HG02623 (cell line): Measurements from ENCODE around the gene AEBP1.
"Not testable (repeated sequence)": the region's sequence is repeated elsewhere in the genome, so short reads cannot be mapped to it uniquely, and the experiment has no call there.

ENCODE experiments used
- ATAC-seq: cut with Tn5 transposase; IDR thresholded peaks from one replicate; pipeline ENCODE4 v1.9.1; 2021; ENCODE audit warnings: moderate library complexity; ENCODE audit not compliant: unreplicated experiment

Gene AEBP1

DNA sequence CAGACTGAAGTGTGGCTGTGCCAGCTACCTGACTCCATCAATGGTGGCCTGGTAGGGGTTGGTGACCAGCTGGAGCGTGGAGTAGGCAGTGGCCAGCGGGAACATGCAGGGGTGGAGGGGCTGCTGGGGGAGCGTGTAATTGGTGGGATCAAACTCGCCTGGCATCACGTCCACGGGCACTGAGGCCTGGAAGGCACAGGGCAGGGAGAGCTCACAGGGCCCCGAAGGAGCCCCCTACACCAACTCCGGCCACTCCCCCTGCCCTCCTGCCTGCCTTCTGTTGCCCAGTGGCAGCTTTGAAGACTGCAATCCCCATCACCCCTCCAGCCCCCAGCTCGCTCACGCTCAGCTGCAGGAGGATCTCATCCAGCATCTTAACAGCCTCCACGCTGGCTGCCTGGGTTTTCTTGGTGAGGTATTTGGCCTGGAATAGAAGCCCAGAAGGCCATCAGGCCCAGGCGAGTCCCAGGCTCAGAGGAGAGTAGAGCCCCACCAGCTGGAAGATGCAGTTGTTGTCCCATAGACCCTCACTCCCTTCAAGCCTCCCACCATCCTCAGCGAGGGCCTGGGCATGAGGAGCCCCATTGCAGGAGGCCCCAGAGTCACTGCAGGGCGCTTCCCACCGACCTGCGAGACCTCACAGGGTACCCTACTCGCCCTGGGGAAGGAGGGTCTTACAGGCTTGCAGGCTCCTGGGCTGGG lies 12.1 kb downstream of the AEBP1 start:
- no peak for ATAC-seq

DNA sequence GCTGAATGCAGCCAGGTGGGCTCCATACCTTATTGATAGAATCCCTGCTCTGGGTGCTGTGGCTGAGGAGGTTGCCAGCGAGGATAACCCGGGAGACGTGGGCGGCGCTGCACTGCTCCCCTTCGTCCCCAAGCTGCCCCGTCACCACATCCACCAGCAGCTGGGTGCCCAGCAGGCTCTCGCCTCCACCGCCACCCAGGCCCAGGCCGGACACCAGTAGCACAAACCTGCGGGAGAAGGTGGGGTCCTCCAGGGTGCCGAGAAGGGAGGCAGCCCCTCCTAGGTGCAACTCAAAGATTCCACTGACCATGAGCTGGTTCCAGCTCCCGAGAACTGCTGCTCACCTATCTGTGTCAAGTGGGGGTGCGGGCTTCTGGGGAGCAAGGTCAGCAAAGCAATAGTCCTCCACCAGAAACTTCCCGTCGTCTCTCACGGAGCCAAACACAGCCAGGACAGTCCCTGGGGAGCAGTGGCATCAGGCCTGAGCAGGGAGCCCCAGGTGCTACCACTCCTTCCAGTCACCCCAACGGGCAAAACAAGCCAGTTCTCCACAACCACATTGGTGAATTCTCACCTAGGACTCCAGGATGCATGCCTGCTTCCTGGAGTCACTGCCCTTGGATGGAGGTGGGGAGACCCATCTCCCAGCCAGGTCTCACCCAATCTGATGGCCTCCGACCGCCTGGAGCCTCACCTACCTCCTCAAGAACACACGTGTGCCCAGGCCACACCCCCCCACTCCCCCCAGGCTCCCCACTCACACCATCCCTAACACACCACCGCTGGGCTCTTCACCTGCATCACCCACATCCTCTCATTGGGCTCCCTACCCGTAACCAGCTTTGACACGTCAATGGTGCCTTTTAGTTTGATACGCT lies 12.9 kb downstream of the AEBP1 start:
- ATAC-seq, result no peak

DNA sequence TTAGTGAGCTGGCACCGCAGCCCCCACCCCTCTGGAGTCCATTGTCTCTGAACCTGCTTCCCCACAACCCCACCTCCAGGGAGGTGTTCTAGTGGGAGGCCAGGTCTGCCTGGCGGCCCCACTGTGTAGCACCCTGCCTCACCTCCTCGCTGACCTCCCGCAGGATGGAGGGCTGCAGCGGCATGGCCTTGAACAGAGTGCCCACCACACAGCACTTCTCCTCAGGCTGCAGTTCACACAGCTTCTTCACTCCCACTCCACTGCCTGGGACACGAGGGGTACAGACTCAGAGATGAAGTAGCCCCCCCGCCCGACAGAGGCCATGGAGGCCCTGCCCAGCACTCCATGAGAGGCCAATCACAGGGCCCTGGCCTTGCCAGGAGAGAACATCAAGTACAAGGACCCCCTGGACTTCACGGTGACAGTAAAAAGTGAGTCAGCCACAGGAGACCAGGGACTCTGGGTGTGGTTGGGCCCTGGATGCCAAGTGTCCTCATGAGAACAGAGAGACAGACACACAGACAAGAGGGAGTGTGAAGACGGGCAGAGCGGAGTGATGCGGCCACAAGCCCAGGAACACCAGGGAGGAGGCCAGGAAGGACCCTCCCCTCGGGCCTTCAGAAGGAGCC lies 13.8 kb downstream of the AEBP1 start:
- no peak for ATAC-seq

DNA sequence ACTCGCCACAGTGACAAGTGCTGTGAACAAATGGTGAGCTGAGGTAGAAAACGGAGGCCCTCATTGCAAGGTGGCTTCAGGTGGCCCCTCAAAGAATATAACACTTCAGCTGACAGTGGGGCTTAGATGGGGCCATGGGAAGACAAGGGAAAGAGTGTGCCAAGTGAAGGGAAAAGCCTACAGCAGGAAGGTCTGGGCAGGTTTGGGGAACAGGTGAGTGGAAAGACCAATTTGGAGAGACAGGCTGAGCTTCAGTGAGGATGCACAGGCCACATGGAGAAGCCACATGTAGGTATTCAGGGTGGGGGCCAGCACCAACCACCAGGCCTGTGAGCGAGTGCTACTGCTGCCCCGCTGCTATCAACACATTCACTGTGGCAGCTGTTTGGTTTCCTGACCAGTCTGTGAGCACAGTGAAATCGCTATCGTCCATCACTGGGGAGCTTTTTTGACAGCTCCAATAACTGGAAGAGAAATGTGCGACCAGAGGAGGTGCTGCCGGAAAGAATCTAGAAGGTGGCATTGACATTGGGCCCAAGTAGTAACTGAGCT lies 15.8 kb downstream of the AEBP1 start:
- no peak for ATAC-seq

DNA sequence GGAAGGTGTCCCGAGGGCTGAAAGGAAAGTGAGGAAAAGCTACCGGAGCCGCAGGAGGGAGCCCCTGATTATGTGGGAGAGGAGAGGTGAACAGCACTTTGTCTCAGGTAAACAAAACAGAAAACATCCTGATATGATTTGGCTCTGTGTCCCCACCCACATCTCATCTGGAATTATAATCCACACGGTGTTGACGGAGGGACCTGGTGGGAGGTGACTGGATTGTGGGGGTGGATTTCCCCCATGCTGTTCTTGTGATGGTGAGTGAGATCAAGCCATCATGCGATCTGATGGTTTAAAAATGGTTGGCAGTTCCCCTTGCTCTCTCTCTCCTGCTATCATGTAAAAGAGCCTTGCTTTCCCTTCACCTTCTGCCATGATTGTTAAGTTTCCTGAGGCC lies 16.2 kb downstream of the AEBP1 start:
- no peak for ATAC-seq

DNA sequence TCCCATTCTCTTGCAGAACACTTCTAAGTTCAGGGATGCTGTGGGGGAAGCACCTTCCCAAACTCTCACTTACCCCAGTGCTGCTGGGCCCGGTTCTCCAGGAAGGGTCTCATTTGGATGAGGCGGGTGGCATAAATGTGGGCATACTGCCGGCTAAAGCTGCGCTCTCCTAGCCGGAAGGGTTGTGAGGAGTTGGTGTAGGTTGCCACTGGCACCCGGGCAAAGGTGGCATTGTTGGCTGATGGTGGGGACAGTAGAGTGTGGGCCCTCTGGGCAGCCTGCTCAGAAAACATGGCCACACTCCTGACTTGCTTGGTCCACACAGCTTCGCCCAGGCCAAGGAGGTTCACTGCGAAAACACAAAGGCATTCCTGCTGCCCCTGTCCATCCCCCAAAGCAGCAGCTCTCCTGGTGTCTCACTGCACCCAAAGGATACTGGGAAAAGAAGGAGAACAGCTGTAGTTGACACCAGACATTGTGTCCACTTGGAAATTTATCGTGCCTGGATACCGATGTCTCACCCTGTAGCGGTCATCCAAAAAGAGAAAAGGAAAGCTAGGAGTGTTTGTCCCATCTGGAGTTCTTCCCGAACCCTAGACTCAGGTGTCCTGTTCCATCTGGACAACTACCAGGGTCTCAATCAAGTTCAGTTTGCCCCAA lies 17.7 kb downstream of the AEBP1 start:
- no peak for ATAC-seq

DNA sequence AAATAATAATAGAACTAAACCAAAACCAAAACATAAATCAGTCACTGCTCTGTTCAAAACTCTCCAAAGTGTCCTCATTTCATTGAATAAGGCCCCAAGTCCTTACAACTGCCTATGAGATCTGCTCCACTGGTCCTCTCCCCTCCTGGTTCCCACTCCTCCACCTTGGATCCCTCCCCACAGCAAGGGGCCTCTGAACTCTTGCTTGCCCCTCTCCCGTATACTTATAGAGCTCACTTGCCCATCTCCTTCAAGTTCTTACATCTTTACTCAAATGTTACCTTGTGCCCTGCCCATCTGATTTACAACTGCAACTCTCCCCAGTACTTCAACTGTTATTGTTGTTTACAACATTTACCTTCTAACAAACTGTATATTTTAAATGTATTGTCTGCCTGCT lies 18.4 kb downstream of the AEBP1 start:
- ATAC-seq, result no peak

DNA sequence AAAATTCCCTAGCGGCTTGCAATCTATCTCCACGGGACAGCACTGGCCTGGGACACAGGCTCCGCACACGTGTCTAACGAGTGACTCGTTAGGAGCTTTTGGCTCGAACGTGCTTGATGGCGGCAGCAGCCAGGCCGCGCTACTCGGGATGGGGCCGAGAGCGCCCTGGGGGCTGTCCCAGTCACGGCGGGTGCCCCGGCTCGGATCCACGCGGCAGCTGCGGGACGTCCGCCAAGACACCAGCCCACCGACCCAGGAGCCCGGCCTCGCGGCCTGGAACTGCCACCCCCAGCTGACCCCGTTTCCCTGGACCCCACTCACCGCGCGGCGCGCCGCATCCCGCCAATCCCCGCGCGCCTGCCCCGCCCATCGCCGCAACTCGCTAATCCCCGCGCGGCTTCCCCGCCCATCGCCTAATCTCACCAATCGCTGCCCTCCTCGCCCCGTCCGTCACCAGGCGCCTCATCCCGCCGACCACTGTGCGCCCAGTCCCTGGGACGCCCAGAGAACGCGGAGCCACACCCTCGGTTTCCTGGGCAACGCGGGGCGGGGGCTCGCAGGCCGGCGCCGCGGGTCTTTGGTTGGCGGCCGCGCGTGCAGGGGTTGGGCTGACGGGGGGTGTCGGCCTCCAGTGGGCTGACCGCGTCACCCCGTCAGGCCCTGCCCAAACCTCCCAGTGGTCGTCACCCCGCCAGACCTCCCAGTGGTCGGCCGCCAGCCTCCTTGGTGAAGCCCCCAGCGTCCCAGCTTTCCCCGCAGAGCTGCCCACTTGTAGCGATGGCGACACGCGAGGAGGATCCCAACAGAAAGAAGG lies 19.3 kb downstream of the AEBP1 start, which contains the start of gene POLD2:
POLD2 (minus strand) TSS at position 359 of the 814 bp plus-strand sequence. CDS start 1,495 bp downstream, outside the sequence.
- peak; percentile 97 for ATAC-seq

DNA sequence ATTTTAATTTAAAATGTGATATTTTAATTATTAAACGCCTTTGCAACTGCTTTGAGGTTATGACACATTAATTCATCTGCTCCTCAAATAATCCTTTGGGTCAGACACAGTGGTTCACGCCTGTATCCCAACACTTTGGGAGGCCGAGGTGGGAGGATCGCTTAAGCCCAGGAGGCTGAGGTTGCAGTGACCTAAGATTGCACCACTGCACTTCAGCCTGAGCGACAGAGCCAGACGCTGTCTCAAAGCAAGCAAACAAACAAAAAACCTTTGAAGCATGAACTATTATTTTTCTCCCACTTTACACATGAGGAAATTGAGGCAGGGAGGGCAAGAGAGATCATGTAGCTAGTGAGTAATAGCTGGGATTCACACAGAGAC lies 20.7 kb downstream of the AEBP1 start:
- ATAC-seq, result no peak

DNA sequence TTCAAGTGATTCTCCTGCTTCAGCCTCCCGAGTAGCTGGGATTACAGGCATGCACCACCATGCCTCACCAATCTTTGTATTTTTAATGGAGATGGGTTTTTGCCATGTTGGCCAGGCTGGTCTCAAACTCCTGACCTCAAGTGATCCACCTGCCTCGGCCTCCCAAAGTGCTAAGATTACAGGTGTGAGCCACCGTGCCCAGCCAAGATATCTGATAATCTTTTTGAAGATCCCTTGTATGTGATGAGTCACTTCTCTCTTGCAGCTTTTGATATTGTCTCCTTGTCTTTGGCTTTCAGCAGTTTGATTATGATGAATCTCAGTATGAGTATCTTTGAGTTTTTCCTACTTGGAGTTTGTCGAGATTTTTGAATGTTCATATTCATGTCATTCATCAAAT lies 22.4 kb downstream of the AEBP1 start:
- not testable (repeated sequence) for ATAC-seq

DNA sequence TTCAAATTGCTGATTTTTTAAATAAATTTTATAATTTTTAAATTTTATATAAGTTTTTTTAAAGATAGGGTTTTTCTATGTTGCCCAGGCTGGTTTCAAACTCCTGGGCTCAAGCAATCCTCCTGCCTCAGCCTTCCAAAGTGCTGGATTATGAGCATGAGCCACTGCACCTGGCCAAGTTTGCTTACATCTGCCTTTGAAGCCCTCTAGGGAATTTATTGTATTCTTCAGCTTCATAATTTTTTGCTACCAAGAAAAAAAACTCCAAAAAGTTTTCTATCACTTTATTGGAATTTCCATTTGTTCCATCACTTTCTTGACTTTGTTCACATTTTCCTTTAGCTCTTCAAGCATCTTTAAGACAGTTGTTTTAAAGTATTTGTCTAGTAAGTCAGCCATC lies 23.0 kb downstream of the AEBP1 start:
- ATAC-seq, result no peak

DNA sequence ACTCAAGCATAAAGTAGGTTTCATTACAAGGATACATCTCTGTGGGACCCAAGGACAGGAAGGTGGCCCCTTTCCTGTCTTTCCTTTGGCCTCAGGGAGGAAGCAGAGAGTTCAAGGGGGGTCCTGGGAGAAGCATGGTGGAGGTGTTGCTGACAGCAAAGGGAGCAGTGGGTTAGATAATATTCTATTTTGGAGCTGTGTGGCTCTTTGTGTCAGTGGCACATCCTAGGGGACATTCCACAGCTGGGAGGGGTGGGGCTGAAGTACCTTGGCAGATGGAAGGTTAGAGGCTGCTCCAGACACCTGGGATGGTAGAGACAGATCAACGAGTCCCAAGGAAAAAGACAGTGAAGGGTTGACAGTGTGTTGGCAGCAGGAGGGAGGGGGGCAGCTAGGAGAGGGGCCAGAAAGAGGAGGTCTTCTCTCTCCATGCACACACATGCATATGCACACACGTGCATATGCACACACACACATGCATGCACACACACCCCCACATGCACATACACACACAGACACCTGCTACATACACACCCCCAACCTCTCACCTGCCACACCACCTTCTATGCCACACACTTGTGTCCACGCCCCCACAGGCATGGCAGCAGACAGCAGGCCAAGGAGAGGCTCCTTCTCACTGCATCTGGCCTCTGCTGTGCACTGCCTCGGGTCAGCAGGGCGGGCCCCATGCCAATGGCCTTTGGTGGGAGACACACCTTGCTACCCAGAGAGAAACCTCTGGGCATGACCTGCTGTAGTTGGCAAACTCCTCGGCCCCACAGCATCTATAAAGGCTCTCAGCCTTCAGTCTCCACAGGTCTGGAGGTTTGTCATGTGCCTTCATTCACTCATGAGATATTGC lies 24.8 kb downstream of the AEBP1 start:
- no peak for ATAC-seq

DNA sequence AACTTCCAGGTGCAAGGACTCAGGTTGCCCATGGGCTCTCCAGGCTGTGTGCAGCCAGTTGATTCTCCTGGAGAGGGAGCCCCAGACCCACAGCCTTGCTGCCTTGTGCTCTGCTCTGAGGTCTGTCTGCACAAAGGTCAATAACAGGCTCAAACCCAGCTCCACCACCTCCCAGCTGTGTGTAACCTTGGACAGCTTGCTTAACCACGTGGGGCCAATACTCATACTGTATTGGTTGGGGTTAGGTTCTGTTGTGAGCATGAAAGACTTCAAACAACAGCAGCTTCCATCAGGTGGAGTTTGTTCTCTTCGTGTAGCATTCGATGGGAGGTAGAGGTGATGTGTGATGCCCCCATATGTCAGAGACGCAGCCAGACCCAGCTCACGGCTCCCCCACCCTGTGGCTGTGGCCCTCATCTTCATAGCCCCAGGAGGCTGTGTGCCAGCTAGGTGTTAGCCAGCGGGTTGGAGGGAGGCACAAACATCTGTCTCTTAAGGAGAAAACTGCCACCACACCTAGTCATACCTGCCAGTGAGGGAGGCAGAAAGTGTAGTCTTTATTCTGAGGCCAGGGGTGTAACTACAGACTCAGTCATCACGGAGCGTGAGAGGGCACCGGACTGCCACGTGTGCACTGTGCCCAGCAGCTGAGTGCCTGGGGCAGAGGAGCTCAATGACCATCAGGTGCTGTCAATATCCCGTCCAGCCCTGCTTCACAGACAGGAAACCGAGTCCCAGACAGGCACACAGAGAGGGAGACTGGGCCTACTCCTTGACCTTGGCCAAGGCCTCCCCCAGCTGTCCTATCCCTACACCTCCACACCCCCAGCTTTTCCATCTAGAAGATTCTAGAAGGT lies 27.3 kb downstream of the AEBP1 start:
- no peak for ATAC-seq

DNA sequence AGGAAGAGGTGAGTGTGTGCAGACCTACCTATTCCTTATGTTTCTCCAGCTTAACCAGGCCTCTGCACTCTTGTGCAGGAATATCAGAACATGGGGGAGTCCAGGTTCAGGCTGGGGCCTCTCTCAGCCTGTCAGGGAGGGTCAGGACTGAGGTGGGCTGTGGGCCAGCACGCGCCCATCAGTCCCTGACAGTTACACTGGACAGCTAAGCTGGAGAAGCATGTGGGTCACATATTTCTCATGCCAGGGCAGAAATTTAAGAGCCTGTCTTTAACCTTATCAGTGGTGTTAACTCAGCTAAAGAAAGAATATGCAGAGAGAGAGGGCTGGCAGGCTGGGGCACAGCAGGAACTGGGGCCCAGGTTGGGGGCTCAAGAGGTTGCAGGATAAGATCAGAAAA lies 27.9 kb downstream of the AEBP1 start:
- ATAC-seq, result no peak

DNA sequence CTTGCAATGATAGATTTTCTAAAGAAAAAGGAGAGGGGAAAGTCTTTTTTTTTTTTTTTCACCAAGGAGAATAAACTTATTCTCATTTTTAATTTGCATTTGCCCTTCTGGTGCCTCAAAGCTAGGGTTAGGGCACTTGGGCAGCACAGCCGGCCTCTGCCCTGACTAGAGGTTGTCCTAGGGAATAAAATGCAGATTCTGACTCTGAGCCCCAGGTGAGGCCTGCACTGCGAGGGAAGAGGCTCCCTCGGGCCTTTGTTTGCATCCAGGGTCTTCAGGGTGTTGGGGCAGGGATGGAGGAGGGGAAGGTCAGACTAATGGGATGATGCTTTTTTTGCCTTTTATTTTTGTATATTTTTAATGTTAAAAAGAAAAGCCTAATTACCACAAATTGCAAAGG lies 29.1 kb downstream of the AEBP1 start:
- no peak for ATAC-seq

DNA sequence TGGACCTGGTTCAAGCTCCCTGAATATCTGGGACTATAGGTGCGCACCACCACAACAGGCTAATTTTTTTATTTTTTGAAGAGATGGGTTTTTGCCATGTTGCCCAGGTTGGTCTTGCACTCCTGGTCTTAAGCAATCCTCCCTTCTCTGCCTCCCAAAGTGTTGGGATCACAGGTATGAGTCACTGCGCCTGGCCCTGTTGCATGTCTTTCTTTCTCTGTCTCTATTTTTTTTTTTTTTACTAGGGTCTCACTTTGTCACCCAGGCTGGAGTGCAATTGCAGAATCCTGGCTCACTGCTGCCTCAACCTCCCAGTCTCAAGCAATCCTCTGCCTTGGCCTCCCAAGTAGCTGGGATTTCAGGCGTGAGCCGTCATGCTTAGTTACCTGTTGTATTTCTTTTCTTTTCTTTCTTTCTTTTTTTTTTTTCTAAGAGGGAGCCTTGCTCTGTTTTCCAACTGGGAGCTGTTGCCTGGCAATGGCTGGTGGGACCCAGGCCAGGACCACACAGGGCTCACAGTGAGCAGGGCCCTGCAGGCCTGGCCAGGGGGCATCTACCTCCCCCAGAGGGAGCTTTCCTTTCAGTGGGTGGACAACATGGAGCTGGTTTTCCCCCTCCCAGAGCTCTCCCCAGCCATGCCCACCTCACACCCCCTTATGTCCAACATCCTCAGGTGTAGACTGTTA lies 30.9 kb downstream of the AEBP1 start:
- no peak for ATAC-seq

DNA sequence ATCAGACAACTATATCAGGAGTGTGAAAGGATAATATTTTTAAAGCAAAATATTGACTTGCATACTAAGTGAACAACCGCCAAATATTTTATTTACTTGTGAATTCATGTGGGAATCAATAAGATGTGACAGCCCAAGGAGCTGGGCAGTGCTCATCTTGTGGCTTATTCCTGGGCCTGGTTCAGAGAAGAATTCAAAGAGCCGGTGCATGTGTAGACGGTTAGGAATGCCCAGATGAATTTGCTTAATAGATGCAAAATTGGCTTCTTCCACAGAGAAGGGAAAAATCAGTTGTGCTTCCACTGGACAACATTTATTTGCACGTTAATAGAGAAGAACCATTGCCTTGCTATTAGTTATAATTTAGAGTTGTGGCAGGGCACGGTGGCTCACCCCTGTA lies 32.6 kb downstream of the AEBP1 start:
- ATAC-seq, result no peak

DNA sequence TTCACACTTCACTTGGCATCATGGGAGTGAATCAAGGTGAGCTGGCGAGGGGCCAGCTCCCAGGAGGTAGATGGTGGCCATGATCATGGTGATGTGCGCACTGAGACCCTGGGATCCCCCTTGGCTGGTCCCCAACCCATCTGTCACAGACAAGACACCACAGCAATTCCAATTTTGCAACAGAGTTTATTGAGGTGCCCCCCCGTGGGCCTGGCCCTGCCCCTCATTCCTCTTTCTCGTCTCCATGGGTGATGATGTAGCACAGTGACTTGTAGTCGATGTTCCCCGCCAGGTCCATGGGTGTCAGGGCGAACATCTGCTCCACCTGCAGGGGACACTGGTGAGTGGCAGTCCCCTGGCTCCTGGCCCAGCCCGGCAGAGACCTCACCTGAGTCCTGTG lies 34.6 kb downstream of the AEBP1 start:
- ATAC-seq, result no peak
